Measurements from ENCODE around the gene CDK14.

DNA sequence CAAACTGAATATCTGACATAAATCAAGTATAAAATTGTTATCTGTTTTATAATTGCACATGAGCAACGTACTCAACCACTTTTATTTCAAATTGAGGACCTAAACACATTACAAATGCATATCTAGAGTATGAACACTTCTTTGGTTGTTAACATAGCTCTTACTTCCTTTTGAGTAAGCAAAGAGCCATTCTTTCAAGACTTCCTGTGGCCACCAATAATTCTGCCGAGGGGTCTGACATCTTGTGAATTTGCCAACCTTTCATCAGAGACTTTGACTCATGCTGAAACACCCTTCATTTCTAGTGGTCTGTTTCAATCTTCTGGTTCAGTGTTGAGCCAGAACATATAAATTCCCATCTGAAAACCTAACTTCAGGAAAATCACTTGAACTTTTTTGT lies 59.4 kb downstream of the CDK14 start:
- TF ChIP-seq CTCF (IDR thresholded peaks at IDR 0.05) (no peak), POLR2A (IDR thresholded peaks at IDR 0.05) (no peak)
